K562 (cell line): ENCODE results near the gene BMP6. TPM values are rescaled to one million over a fixed set of nuclear protein-coding genes. Genes with fewer than 3 reads are reported as not detected.

Source experiments
- BHLHE40 ChIP-seq: IDR thresholded peaks from 2 replicates; pipeline ENCODE4 v1.6.1; 2011; ENCODE audit warnings: low read length, improper control_type of control experiment
- HDAC8 ChIP-seq: fragments of 450-650 bp; IDR thresholded peaks from 2 replicates; pipeline ENCODE4 v1.6.1; 2016; ENCODE audit warnings: mild to moderate bottlenecking, missing genetic modification characterization, moderate library complexity, missing compliant biosample characterization
- HNRNPLL ChIP-seq: fragments of 200-400 bp; formaldehyde crosslinking; IDR thresholded peaks from 2 replicates; pipeline ENCODE4 v1.6.1; 2017; ENCODE audit warnings: low read length, low read depth, mild to moderate bottlenecking; ENCODE audit not compliant: poor library complexity, severe bottlenecking
- KAT7 ChIP-seq: sonication (generic); formaldehyde crosslinking; IDR thresholded peaks from 2 replicates; pipeline ENCODE4 v1.8.0; 2022; ENCODE audit warnings: missing genetic modification reagents, mild to moderate bottlenecking, borderline replicate concordance
- KDM2B ChIP-seq: fragments of 250-450 bp; sonication (Bioruptor Pico); IDR thresholded peaks from 2 replicates; pipeline ENCODE4 v1.8.0; 2021; ENCODE audit warnings: mild to moderate bottlenecking, moderate library complexity
- KDM5B ChIP-seq: fragments of 200-600 bp; sonication (generic); IDR thresholded peaks from 2 replicates; pipeline ENCODE4 v1.6.1; 2012; ENCODE audit warnings: low read depth, mild to moderate bottlenecking, moderate library complexity, low read length, control low read depth, inconsistent platforms; ENCODE audit not compliant: insufficient replicate concordance
- MTA1 ChIP-seq: fragments of 450-650 bp; IDR thresholded peaks from 2 replicates; pipeline ENCODE4 v1.6.1; 2017; ENCODE audit warnings: borderline replicate concordance
- NR2C2 ChIP-seq, 2 experiments: fragments of 200-800 bp in 1 of 2; sonication (Bioruptor generic) in 1 of 2; sonication (generic) in 1 of 2; formaldehyde crosslinking in 1 of 2; IDR thresholded peaks; 2 replicates each; pipeline versions ENCODE4 v1.6.1 to v1.8.0; 2016 to 2022; ENCODE audit warnings: mild to moderate bottlenecking in 1 of 2, missing compliant biosample characterization in 1 of 2, missing genetic modification characterization in 1 of 2, missing genetic modification reagents in 1 of 2
- PHF8 ChIP-seq: fragments of 200-600 bp; sonication (generic); IDR thresholded peaks from 2 replicates; pipeline ENCODE4 v1.6.1; 2012; ENCODE audit warnings: mixed run types, mild to moderate bottlenecking, inconsistent platforms, low read length, moderate library complexity, borderline replicate concordance
- POLR2H ChIP-seq: IDR thresholded peaks from 2 replicates; pipeline ENCODE4 v1.6.1; 2016; ENCODE audit warnings: missing genetic modification characterization, low read depth, mild to moderate bottlenecking, control low read depth, missing compliant biosample characterization, moderate library complexity
- TBP ChIP-seq: optimal IDR thresholded peaks from 2 replicates; pipeline ENCODE3; 2011; ENCODE audit warnings: low read depth, low read length, improper control_type of control experiment
- ZBTB1 ChIP-seq: sonication (generic); formaldehyde crosslinking; IDR thresholded peaks from 2 replicates; pipeline ENCODE4 v1.8.1; 2023; ENCODE audit warnings: missing genetic modification reagents, low read depth, mild to moderate bottlenecking, borderline replicate concordance
- ZFX ChIP-seq: sonication (generic); formaldehyde crosslinking; IDR thresholded peaks from 2 replicates; pipeline ENCODE4 v1.8.0; 2022; ENCODE audit warnings: mild to moderate bottlenecking, missing genetic modification reagents, moderate library complexity
- ZNF3 ChIP-seq: fragments of 250-450 bp; sonication (Bioruptor Pico); IDR thresholded peaks from 2 replicates; pipeline ENCODE4 v1.5.0; 2021; ENCODE audit warnings: mild to moderate bottlenecking, moderate library complexity
- polyA plus RNA-seq, 8 experiments: library from polyadenylated mRNA; depleted of rRNA in 4 of 8; stranded (reverse) in 5 of 8; unstranded in 3 of 8; fragments of >200 nt; fragmentation: Nextera tagmentation in 2 of 8; fragmentation: Illumina TruSeq in 1 of 8; extraction: Ambion mirVana in 2 of 8; extraction: Trizol in 1 of 8; gene quantifications; 2 replicates each; pipeline versions ENCODE4 v1.2.1 to v1.2.3, GENCODE V29; 2011 to 2014; ENCODE audit warnings: inconsistent platforms in 1 of 8, missing spikeins in 1 of 8
- total RNA-seq, 7 experiments: library from RNA; depleted of rRNA in 6 of 7; stranded (reverse); fragments of >200 nt in 6 of 7; fragmentation: Illumina TruSeq in 2 of 7; extraction: Trizol in 2 of 7; gene quantifications; 2 replicates each; pipeline versions ENCODE4 v1.2.1 to v1.2.3, GENCODE V29; 2011 to 2021; ENCODE audit warnings: low replicate concordance in 1 of 7
- TF ChIP-seq, protein P1 (sequence below), 2 experiments: fragments of 450-650 bp in 1 of 2; sonication (generic) in 1 of 2; formaldehyde crosslinking in 1 of 2; IDR thresholded peaks; 2 replicates each; pipeline versions ENCODE4 v1.7.1 to v1.9.0; 2016 to 2022; ENCODE audit warnings: inconsistent platforms in 1 of 2, mild to moderate bottlenecking in 1 of 2, missing genetic modification reagents in 1 of 2
- TF ChIP-seq, protein P2 (sequence below), 2 experiments: IDR thresholded peaks; 2 replicates each; pipeline ENCODE4 v1.6.1; 2011; ENCODE audit warnings: borderline replicate concordance in 1 of 2, control low read depth in 1 of 2, low read depth in 1 of 2, low read length in 1 of 2, mild to moderate bottlenecking in 1 of 2, mixed read lengths in 1 of 2, moderate library complexity in 1 of 2; ENCODE audit not compliant: insufficient read depth in 1 of 2, insufficient read length in 1 of 2, poor library complexity in 1 of 2, severe bottlenecking in 1 of 2; ENCODE audit errors: extremely low read depth in 1 of 2

The BMP6 gene
- total and polyA plus RNA-seq, 9 of the 15 experiments (the other 6 are each of a cell fraction or from before 2014, with no cell fraction given), result 0.01 to 0.13 (median 0.06) TPM; not detected in 3

DNA sequence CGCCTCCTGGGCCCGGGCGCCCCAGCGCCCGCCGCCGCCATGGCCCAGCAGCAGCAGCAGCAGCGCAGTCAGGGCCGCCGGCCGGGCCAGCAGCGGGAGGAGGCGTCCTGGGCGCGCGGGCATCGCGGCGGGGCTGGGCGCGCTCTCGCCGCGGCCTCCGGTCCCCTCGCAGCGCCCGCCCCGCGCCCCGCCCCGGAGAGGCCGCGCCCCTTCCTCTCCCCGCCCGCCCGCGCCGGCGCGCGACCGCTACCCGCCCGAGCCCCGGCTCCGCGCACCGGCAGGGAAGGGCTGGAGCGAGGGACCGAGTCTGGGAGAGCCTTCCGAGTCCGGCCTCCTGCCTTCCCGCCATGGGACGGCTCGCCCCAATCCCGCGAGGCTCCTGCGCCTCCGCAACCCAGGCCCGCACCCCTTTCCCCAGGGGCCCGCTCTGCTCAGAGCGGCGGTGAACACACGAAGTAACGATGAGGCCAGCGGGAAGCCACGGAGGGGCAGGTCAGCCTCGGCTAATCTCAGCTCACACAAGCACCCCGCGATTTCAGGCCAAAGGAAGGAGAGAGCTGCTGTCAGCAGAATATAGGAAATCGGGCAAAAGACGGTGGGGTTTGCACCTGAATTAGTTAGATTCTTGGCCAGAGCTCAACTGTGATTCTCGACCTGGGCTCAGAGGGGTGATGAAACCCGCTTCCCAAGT, 184.9 kb downstream of the BMP6 start, which contains the start of gene TXNDC5 (continued):
- TF ChIP-seq KDM2B (CRISPR knock-in tag) (peak; percentile 88; the same call in 1 of the 2 replicates), POLR2H (tag) (no peak), BHLHE40 (no peak), MTA1 (no peak), ZNF3 (CRISPR knock-in tag) (no peak), TBP (peak; percentile 35), NR2C2 (CRISPR knock-in tag; IDR thresholded peaks at IDR 0.05) (no peak), NR2C2 (tag; IDR thresholded peaks at IDR 0.05) (peak; percentile 4; the same call in 1 of the 2 replicates), KAT7 (peak; percentile 49; the same call in 1 of the 2 replicates), PHF8 (peak; percentile 48; the same call in 1 of the 2 replicates), HNRNPLL (peak; percentile 20), ZFX (peak; percentile 55), HDAC8 (tag) (no peak), ZBTB1 (CRISPR knock-in tag) (peak; percentile 24; the same call in 1 of the 2 replicates), KDM5B (peak; percentile 52)
- TF ChIP-seq, protein P1, sequence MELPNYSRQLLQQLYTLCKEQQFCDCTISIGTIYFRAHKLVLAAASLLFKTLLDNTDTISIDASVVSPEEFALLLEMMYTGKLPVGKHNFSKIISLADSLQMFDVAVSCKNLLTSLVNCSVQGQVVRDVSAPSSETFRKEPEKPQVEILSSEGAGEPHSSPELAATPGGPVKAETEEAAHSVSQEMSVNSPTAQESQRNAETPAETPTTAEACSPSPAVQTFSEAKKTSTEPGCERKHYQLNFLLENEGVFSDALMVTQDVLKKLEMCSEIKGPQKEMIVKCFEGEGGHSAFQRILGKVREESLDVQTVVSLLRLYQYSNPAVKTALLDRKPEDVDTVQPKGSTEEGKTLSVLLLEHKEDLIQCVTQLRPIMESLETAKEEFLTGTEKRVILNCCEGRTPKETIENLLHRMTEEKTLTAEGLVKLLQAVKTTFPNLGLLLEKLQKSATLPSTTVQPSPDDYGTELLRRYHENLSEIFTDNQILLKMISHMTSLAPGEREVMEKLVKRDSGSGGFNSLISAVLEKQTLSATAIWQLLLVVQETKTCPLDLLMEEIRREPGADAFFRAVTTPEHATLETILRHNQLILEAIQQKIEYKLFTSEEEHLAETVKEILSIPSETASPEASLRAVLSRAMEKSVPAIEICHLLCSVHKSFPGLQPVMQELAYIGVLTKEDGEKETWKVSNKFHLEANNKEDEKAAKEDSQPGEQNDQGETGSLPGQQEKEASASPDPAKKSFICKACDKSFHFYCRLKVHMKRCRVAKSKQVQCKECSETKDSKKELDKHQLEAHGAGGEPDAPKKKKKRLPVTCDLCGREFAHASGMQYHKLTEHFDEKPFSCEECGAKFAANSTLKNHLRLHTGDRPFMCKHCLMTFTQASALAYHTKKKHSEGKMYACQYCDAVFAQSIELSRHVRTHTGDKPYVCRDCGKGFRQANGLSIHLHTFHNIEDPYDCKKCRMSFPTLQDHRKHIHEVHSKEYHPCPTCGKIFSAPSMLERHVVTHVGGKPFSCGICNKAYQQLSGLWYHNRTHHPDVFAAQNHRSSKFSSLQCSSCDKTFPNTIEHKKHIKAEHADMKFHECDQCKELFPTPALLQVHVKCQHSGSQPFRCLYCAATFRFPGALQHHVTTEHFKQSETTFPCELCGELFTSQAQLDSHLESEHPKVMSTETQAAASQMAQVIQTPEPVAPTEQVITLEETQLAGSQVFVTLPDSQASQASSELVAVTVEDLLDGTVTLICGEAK (IDR thresholded peaks at IDR 0.05), result peak; percentile 70
- TF ChIP-seq, protein P1 (CRISPR knock-in tag; IDR thresholded peaks at IDR 0.05), result no peak
- TF ChIP-seq, protein P2, sequence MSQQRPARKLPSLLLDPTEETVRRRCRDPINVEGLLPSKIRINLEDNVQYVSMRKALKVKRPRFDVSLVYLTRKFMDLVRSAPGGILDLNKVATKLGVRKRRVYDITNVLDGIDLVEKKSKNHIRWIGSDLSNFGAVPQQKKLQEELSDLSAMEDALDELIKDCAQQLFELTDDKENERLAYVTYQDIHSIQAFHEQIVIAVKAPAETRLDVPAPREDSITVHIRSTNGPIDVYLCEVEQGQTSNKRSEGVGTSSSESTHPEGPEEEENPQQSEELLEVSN (IDR thresholded peaks at IDR 0.05; ENCODE audit: borderline replicate concordance in 1 of 2, extremely low read depth in 1 of 2, insufficient read depth in 1 of 2, insufficient read length in 1 of 2, low read depth in 1 of 2, low read length in 1 of 2, poor library complexity in 1 of 2, severe bottlenecking in 1 of 2), result peak; percentile 61 to 86
